Neural progenitor cell (in vitro differentiated cells): ENCODE measurements around the gene ATAD2B. TPM values are rescaled to one million over a fixed set of nuclear protein-coding genes. Genes with fewer than 3 reads are reported as not detected.

Experiments used
- DNase-seq: peaks from one replicate; pipeline ENCODE4 v3.0.0-alpha.2; 2016; ENCODE audit warnings: low spot score
- H2AFZ ChIP-seq: fragments of 200-600 bp; sonication (generic); replicated peaks from 2 replicates; pipeline ENCODE4 v1.6.1; 2016; ENCODE audit warnings: antibody characterized with exemption
- H3F3A ChIP-seq: fragments of 200-600 bp; sonication (generic); 2 replicates; pipeline ENCODE4 v1.6.1; 2016; ENCODE audit warnings: antibody characterized with exemption, low read depth
- H3K27ac ChIP-seq: fragments of 200-600 bp; sonication (generic); 2 replicates; pipeline ENCODE4 v1.5.1; 2016; ENCODE audit warnings: mild to moderate bottlenecking
- H3K27me3 ChIP-seq: fragments of 200-600 bp; sonication (generic); 2 replicates; pipeline ENCODE4 v1.6.1; 2016; ENCODE audit warnings: mild to moderate bottlenecking, moderate library complexity
- H3K36me3 ChIP-seq: fragments of 200-600 bp; sonication (generic); 2 replicates; pipeline ENCODE4 v1.5.1; 2016
- H3K4me1 ChIP-seq: fragments of 200-600 bp; sonication (generic); 2 replicates; pipeline ENCODE4 v1.6.1; 2016; ENCODE audit warnings: mixed run types
- H3K4me2 ChIP-seq: fragments of 200-600 bp; sonication (generic); 2 replicates; pipeline ENCODE4 v1.6.1; 2016
- H3K4me3 ChIP-seq: fragments of 200-600 bp; sonication (generic); 2 replicates; pipeline ENCODE4 v1.5.1; 2016
- H3K79me2 ChIP-seq: fragments of 200-600 bp; sonication (generic); 2 replicates; pipeline ENCODE4 v1.6.1; 2016; ENCODE audit warnings: low read depth
- H3K9ac ChIP-seq: fragments of 200-600 bp; sonication (generic); 2 replicates; pipeline ENCODE4 v1.6.1; 2016
- H3K9me3 ChIP-seq: fragments of 200-600 bp; sonication (generic); 2 replicates; pipeline ENCODE4 v1.5.1; 2016; ENCODE audit warnings: low read depth
- H4K20me1 ChIP-seq: fragments of 200-600 bp; sonication (generic); 2 replicates; pipeline ENCODE4 v1.6.1; 2016; ENCODE audit warnings: low read depth
- H3K27ac Mint-ChIP-seq: 3 replicates; pipeline ENCODE4 v1.8.0; 2021; ENCODE audit warnings: mixed read lengths
- H3K27me3 Mint-ChIP-seq: 2 replicates; pipeline ENCODE4 v1.8.0; 2022; ENCODE audit warnings: low read depth, mild to moderate bottlenecking, inconsistent platforms, moderate library complexity, mixed read lengths; ENCODE audit not compliant: insufficient read depth
- H3K36me3 Mint-ChIP-seq: 3 replicates; pipeline ENCODE4 v1.8.0; 2021; ENCODE audit warnings: mixed read lengths
- H3K4me1 Mint-ChIP-seq: 3 replicates; pipeline ENCODE4 v1.8.0; 2021; ENCODE audit warnings: mixed read lengths
- H3K4me3 Mint-ChIP-seq: 3 replicates; pipeline ENCODE4 v1.8.0; 2021; ENCODE audit warnings: mild to moderate bottlenecking, moderate library complexity, mixed read lengths
- H3K9me3 Mint-ChIP-seq: 3 replicates; pipeline ENCODE4 v1.8.0; 2020; ENCODE audit warnings: mixed read lengths
- CTCF ChIP-seq: fragments of 200-600 bp; sonication (generic); IDR thresholded peaks from 2 replicates; pipeline ENCODE4 v1.5.1; 2017; ENCODE audit warnings: antibody characterized with exemption, mild to moderate bottlenecking
- EZH2 ChIP-seq: fragments of 200-600 bp; sonication (generic); IDR thresholded peaks from 2 replicates; pipeline ENCODE4 v1.6.1; 2017; ENCODE audit warnings: antibody characterized with exemption, mild to moderate bottlenecking, moderate library complexity
- EZH2phosphoT487 ChIP-seq: fragments of 200-600 bp; sonication (generic); IDR thresholded peaks from 2 replicates; pipeline ENCODE4 v1.6.1; 2017; ENCODE audit warnings: antibody characterized with exemption
- total RNA-seq: library from RNA; depleted of rRNA; stranded (reverse); fragments of >200 nt; gene quantifications from 2 replicates; pipeline ENCODE4 v1.2.3, GENCODE V29; 2015; ENCODE audit warnings: low replicate concordance

The ATAD2B gene
- total RNA-seq, 1 donor from 2014 or later, result 38.7 TPM

- no peak for DNase-seq
- Histone ChIP-seq H3K9me3 (no peaks in the 10 kb centered on the region), H3K4me2 (no peak overlapping the region), H4K20me1 (peaks cover 8% of the 10 kb centered on the region), H3K4me1 (peaks cover 14% of the 10 kb centered on the region), H3K4me3 (no peak overlapping the region), H3K9ac (no peak overlapping the region), H3F3A (peaks cover 4% of the 10 kb centered on the region), H3K27ac (no peak overlapping the region), H2AFZ (no peak overlapping the region), H3K36me3 (no peaks in the 10 kb centered on the region), H3K27me3 (no peaks in the 10 kb centered on the region), H3K79me2 (peaks cover 83% of the 10 kb centered on the region)
- Mint-ChIP-seq H3K27ac (no peak overlapping the region), H3K36me3 (peaks cover 10% of the 10 kb centered on the region), H3K27me3 (no peaks in the 10 kb centered on the region), H3K4me3 (no peak overlapping the region), H3K9me3 (peaks cover 8% of the 10 kb centered on the region), H3K4me1 (peaks cover 16% of the 10 kb centered on the region)
- TF ChIP-seq EZH2phosphoT487 (no peak), CTCF (no peak), EZH2 (no peak)
Measured at GRCh38 chr2:23905155-23905554, 21.8 kb downstream of the ATAD2B start.

DNA sequence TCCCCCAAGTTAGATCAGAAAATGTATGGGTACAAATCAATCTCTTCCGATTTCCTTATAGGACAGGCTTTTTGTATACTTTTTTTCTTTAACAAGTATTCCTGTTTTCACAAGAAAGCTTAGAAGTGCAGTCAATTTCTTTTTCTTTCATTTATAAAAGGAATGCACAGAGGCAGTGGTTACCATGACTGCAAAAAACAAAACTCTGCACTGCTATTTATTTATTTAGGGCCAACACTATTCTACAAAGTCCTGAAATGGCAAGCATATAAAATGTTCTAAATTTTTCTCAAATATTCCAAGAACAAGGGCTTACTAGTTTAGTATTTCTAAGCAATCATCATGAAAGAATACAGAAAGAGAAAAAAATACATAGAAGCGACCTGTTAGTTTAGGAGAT, 22.2 kb downstream of the ATAD2B start:
- Histone ChIP-seq H3K27me3 (no peaks in the 10 kb centered on the region), H3K79me2 (peaks cover 83% of the 10 kb centered on the region), H3K36me3 (no peaks in the 10 kb centered on the region), H3K4me2 (no peak overlapping the region), H3K9ac (no peak overlapping the region), H4K20me1 (peaks cover 8% of the 10 kb centered on the region), H3K9me3 (no peaks in the 10 kb centered on the region), H3K4me3 (no peak overlapping the region), H3F3A (peaks cover 4% of the 10 kb centered on the region), H3K4me1 (peaks cover 14% of the 10 kb centered on the region), H2AFZ (no peak overlapping the region), H3K27ac (no peak overlapping the region)
- Mint-ChIP-seq H3K36me3 (peaks cover 8% of the 10 kb centered on the region), H3K27me3 (no peaks in the 10 kb centered on the region), H3K9me3 (peaks cover 8% of the 10 kb centered on the region), H3K4me1 (peaks cover 16% of the 10 kb centered on the region), H3K4me3 (no peak overlapping the region), H3K27ac (no peak overlapping the region)
- no peak for DNase-seq
- TF ChIP-seq EZH2 (no peak), EZH2phosphoT487 (no peak), CTCF (no peak)

GRCh38 chr2:23904215-23904614, 22.7 kb downstream of the ATAD2B start:
- no peak overlapping the region for H3K4me3 Mint-ChIP-seq
- H3K27me3 Mint-ChIP-seq, result no peaks in the 10 kb centered on the region
- Histone ChIP-seq H3K4me3 (no peak overlapping the region), H3K9me3 (no peaks in the 10 kb centered on the region), H3F3A (peaks cover 4% of the 10 kb centered on the region), H3K4me1 (peaks cover 14% of the 10 kb centered on the region), H3K27ac (no peak overlapping the region), H3K79me2 (peaks cover 83% of the 10 kb centered on the region), H3K9ac (no peak overlapping the region), H3K36me3 (no peaks in the 10 kb centered on the region), H4K20me1 (peaks cover 8% of the 10 kb centered on the region), H3K27me3 (no peaks in the 10 kb centered on the region), H3K4me2 (no peak overlapping the region), H2AFZ (no peak overlapping the region)
- H3K36me3 Mint-ChIP-seq, result peaks cover 6% of the 10 kb centered on the region
- peaks cover 16% of the 10 kb centered on the region for H3K4me1 Mint-ChIP-seq
- H3K27ac Mint-ChIP-seq, result no peak overlapping the region
- no peak for DNase-seq
- peaks cover 7% of the 10 kb centered on the region for H3K9me3 Mint-ChIP-seq
- TF ChIP-seq CTCF, result no peak
